Activated CD8-positive, alpha-beta memory T cell treated with anti-CD3 and anti-CD28 coated beads for 24 hours (primary cell): ENCODE data around the gene NINJ1.

ENCODE experiments used
- DNase-seq: peaks from one replicate; pipeline ENCODE4 v3.0.0-alpha.2; 2020

The NINJ1 gene

GRCh38 chr9:93132287-93132927 lies 1.6 kb downstream of the NINJ1 start:
- no peak for DNase-seq

GRCh38 chr9:93131599-93132286 lies 2.3 kb downstream of the NINJ1 start:
- DNase-seq = no peak

- no peak for DNase-seq
These were observed 3.1 kb downstream of the NINJ1 start for GRCh38 chr9:93130861-93131481.

- no peak for DNase-seq
These were observed 4.2 kb downstream of the NINJ1 start for GRCh38 chr9:93129691-93130500.

- no peak for DNase-seq
These were observed 4.8 kb downstream of the NINJ1 start for GRCh38 chr9:93129286-93129685.

GRCh38 chr9:93128715-93129224 lies 5.3 kb downstream of the NINJ1 start:
- no peak for DNase-seq

GRCh38 chr9:93128011-93128714 lies 5.9 kb downstream of the NINJ1 start:
- no peak for DNase-seq

- DNase-seq = no peak
These were observed 6.6 kb downstream of the NINJ1 start for GRCh38 chr9:93127395-93127911.

- peak; percentile 62 for DNase-seq
These were observed 7.2 kb downstream of the NINJ1 start for GRCh38 chr9:93126825-93127368.

GRCh38 chr9:93126151-93126781 lies 7.8 kb downstream of the NINJ1 start:
- DNase-seq = peak; percentile 57

- peak; percentile 53 for DNase-seq
These were observed 8.6 kb downstream of the NINJ1 start for GRCh38 chr9:93125331-93125894.

- DNase-seq = peak; percentile 54
These were observed 9.3 kb downstream of the NINJ1 start for GRCh38 chr9:93124793-93125192.

GRCh38 chr9:93123561-93124283 lies 10.3 kb downstream of the NINJ1 start:
- no peak for DNase-seq

- DNase-seq = no peak
These were observed 11.3 kb downstream of the NINJ1 start for GRCh38 chr9:93122721-93123221.

GRCh38 chr9:93121316-93122241 lies 12.5 kb downstream of the NINJ1 start:
- no peak for DNase-seq

GRCh38 chr9:93120846-93121315 lies 13.2 kb downstream of the NINJ1 start:
- peak; percentile 49 for DNase-seq

- peak; percentile 72 for DNase-seq
These were observed 13.9 kb downstream of the NINJ1 start for GRCh38 chr9:93119953-93120845.

- no peak for DNase-seq
These were observed 14.4 kb downstream of the NINJ1 start for GRCh38 chr9:93119703-93119952.
